HepG2 (cell line): ENCODE data around the gene PARD3. TPM values are rescaled to one million over a fixed set of nuclear protein-coding genes. Genes with fewer than 3 reads are reported as not detected.

Experiments used
- ATAC-seq: fragments of 200-7000 bp; cut with Tn5 transposase; 3 replicates; pipeline ENCODE4 v1.9.1; 2020; ENCODE audit warnings: mild to moderate bottlenecking, moderate library complexity
- BruUV-seq: library from RNA; stranded (reverse); fragments of 400-500 nt; replicated peaks from 2 replicates; lab custom pipeline; 2021; lab: Mats Ljungman, UMichigan
- CTCF ChIA-PET: fragments of 300-600 bp; formaldehyde crosslinking; extraction: SDS; loops from one replicate; lab custom pipeline; 2021; ENCODE audit warnings: low total read pairs, inconsistent platforms, low intra/inter-chr PET ratio; lab: Yijun Ruan, JAX
- POLR2A ChIA-PET: fragments of 350-600 bp; sonication (Branson Sonifier 250); formaldehyde crosslinking; loops from one replicate; lab custom pipeline; 2020; ENCODE audit warnings: antibody characterized with exemption, inconsistent platforms; lab: Yijun Ruan, JAX
- DNase-seq: peaks from one replicate; pipeline ENCODE4 v3.0.0-alpha.2; 2015; ENCODE audit warnings: low spot score
- FAIRE-seq: peaks from 3 replicates; lab custom pipeline; 2011; peaks lifted over from hg19 to GRCh38; lab: Jason Lieb, UNC
- H2AFZ ChIP-seq: one replicate; pipeline ENCODE4 v1.6.1; 2011; ENCODE audit warnings: low read length, inconsistent platforms
- H3K27ac ChIP-seq: fragments of 300-600 bp; 3 replicates; pipeline ENCODE4 v1.8.0; 2011; ENCODE audit warnings: mixed run types, mild to moderate bottlenecking, mixed read lengths, low read length, inconsistent platforms; ENCODE audit not compliant: insufficient read depth; ENCODE audit errors: extremely low read length
- H3K27me3 ChIP-seq, 2 experiments: fragments of 200-600 bp in 1 of 2; 2 replicates in 1 of 2; 3 replicates in 1 of 2; pipeline versions ENCODE4 v1.6.0 to v1.8.0; 2011; ENCODE audit warnings: low read length in 2 of 2, mild to moderate bottlenecking in 2 of 2, moderate library complexity in 2 of 2, inconsistent platforms in 1 of 2; ENCODE audit not compliant: insufficient read depth in 2 of 2, control insufficient read depth in 1 of 2
- H3K36me3 ChIP-seq, 2 experiments: fragments of 200-600 bp in 1 of 2; replicated peaks in 1 of 2; 2 replicates in 1 of 2; 3 replicates in 1 of 2; pipeline versions ENCODE4 v1.5.1 to v1.8.0; 2011; ENCODE audit warnings: low read length in 2 of 2, inconsistent platforms in 1 of 2; ENCODE audit not compliant: insufficient read depth in 2 of 2, control insufficient read depth in 1 of 2
- H3K4me1 ChIP-seq: 2 replicates; pipeline ENCODE4 v1.5.1; 2012; ENCODE audit warnings: low read length, inconsistent platforms; ENCODE audit not compliant: insufficient read depth
- H3K4me2 ChIP-seq: 2 replicates; pipeline ENCODE4 v1.6.0; 2011; ENCODE audit warnings: low read depth, low read length, inconsistent platforms
- H3K4me3 ChIP-seq, 3 experiments: fragments of 200-600 bp in 1 of 3; sonication (generic), shearing (Covaris generic) in 1 of 3; replicated peaks in 1 of 3; 2 replicates each; pipeline ENCODE4 v1.5.1; 2011 to 2016; ENCODE audit warnings: low read length in 3 of 3, inconsistent platforms in 2 of 3, low read depth in 2 of 3, mild to moderate bottlenecking in 2 of 3, control low read depth in 1 of 3, mixed read lengths in 1 of 3; ENCODE audit not compliant: insufficient read depth in 1 of 3
- H3K79me2 ChIP-seq: one replicate; pipeline ENCODE4 v1.6.1; 2011; ENCODE audit warnings: low read length, inconsistent platforms; ENCODE audit not compliant: insufficient read depth
- H3K9ac ChIP-seq: 2 replicates; pipeline ENCODE4 v1.6.0; 2011; ENCODE audit warnings: mild to moderate bottlenecking, low read depth, low read length, inconsistent platforms; ENCODE audit not compliant: insufficient read depth
- H3K9me3 ChIP-seq: 2 replicates; pipeline ENCODE4 v1.5.1; 2012; ENCODE audit warnings: mild to moderate bottlenecking, low read length
- H4K20me1 ChIP-seq: 2 replicates; pipeline ENCODE4 v1.6.0; 2011; ENCODE audit warnings: inconsistent platforms, mild to moderate bottlenecking, low read length, moderate library complexity; ENCODE audit not compliant: insufficient read depth
- CBX2 ChIP-seq, 2 experiments: fragments of 200-600 bp in 1 of 2; sonication (generic); formaldehyde crosslinking in 1 of 2; IDR thresholded peaks; 2 replicates each; pipeline versions ENCODE4 v1.7.0 to v1.8.1; 2018 to 2022; ENCODE audit warnings: low read depth in 2 of 2, low read length in 1 of 2, mild to moderate bottlenecking in 1 of 2, missing genetic modification reagents in 1 of 2
- CREM ChIP-seq, 2 experiments: sonication (generic) in 1 of 2; formaldehyde crosslinking in 1 of 2; IDR thresholded peaks; 2 replicates each; pipeline versions ENCODE4 v1.4.0 to v1.6.1; 2016 to 2020; ENCODE audit warnings: antibody characterized with exemption in 1 of 2, mild to moderate bottlenecking in 1 of 2, missing genetic modification reagents in 1 of 2
- FOXA3 ChIP-seq: IDR thresholded peaks from 2 replicates; pipeline ENCODE4 v1.6.1; 2016; ENCODE audit warnings: missing genetic modification reagents, missing compliant biosample characterization
- FOXP1 ChIP-seq, 2 experiments: fragments of 450-650 bp in 1 of 2; IDR thresholded peaks; 2 replicates each; pipeline ENCODE4 v1.6.1; 2017 to 2018; ENCODE audit warnings: antibody characterized with exemption in 1 of 2
- HNF4A ChIP-seq: sonication (generic); formaldehyde crosslinking; IDR thresholded peaks from 2 replicates; pipeline ENCODE4 v1.4.0; 2020; ENCODE audit warnings: missing genetic modification reagents
- NCOR1 ChIP-seq: fragments of 200-600 bp; sonication (generic); IDR thresholded peaks from 2 replicates; pipeline ENCODE4 v1.7.0; 2017; ENCODE audit warnings: antibody characterized with exemption, low read length, borderline replicate concordance
- SOX13 ChIP-seq, 3 experiments: fragments of 450-650 bp in 1 of 3; sonication (generic) in 1 of 3; formaldehyde crosslinking in 1 of 3; IDR thresholded peaks in 2 of 3; conservative IDR thresholded peaks in 1 of 3; 2 replicates each; pipeline versions ENCODE4 v1.5.0 to v1.6.1; 2016 to 2020; ENCODE audit warnings: antibody characterized with exemption in 1 of 3, mild to moderate bottlenecking in 1 of 3, missing compliant biosample characterization in 1 of 3, missing genetic modification reagents in 1 of 3, moderate library complexity in 1 of 3
- SOX5 ChIP-seq: IDR thresholded peaks from 2 replicates; pipeline ENCODE4 v1.6.1; 2016; ENCODE audit warnings: borderline replicate concordance
- SOX6 ChIP-seq, 2 experiments: fragments of 450-650 bp in 1 of 2; sonication (generic) in 1 of 2; formaldehyde crosslinking in 1 of 2; IDR thresholded peaks; 2 replicates each; pipeline versions ENCODE4 v1.4.0 to v1.6.1; 2017 to 2020; ENCODE audit warnings: antibody characterized with exemption in 1 of 2, mild to moderate bottlenecking in 1 of 2, missing genetic modification reagents in 1 of 2
- ZKSCAN8 ChIP-seq: IDR thresholded peaks from 2 replicates; pipeline ENCODE4 v1.6.1; 2016; ENCODE audit warnings: borderline replicate concordance, missing genetic modification reagents, missing compliant biosample characterization
- WGBS: methylation state at CpG from one replicate; pipeline ENCODE4 v1.1.6; 2017; ENCODE audit warnings: low lambda C conversion rate; 5-methylcytosine and 5-hydroxymethylcytosine counted together
- in situ Hi-C: cut with HindIII; loops from 2 replicates; pipeline ENCODE4 v1.10.0; 2017; ENCODE audit warnings: low pct_unique_long_range_greater_than_20kb; ENCODE audit not compliant: extremely low pct_ligation_motif_present
- intact Hi-C: fragments of 100-400 bp; cut with micrococcal nuclease; formaldehyde crosslinking; loops from one replicate; pipeline ENCODE4 v1.10.0; 2022; ENCODE audit not compliant: unreplicated experiment
- polyA plus RNA-seq, 8 experiments: library from polyadenylated mRNA; depleted of rRNA in 3 of 8; stranded (reverse) in 7 of 8; unstranded in 1 of 8; fragments of >200 nt; fragmentation: Illumina TruSeq in 4 of 8; extraction: Trizol in 4 of 8; gene quantifications; 2 replicates each; pipeline versions ENCODE4 v1.2.1 to v1.2.3, GENCODE V29; 2011 to 2016; ENCODE audit warnings: low read depth in 4 of 8, missing spikeins in 1 of 8, mixed read lengths in 1 of 8; ENCODE audit not compliant: insufficient read depth in 1 of 8
- total RNA-seq, 5 experiments: library from RNA; depleted of rRNA; stranded (reverse); fragments of >200 nt; fragmentation: Illumina TruSeq; extraction: Trizol; gene quantifications; 2 replicates each; pipeline ENCODE4 v1.2.3, GENCODE V29; 2016; ENCODE audit warnings: low read depth in 1 of 5
- TF ChIP-seq, protein P1 (sequence below): IDR thresholded peaks from 2 replicates; pipeline ENCODE4 v1.4.0; 2020; ENCODE audit warnings: mild to moderate bottlenecking, missing genetic modification reagents
- TF ChIP-seq, protein P2 (sequence below): sonication (generic); formaldehyde crosslinking; IDR thresholded peaks from 2 replicates; pipeline ENCODE4 v1.4.0; 2020; ENCODE audit warnings: missing genetic modification reagents, mild to moderate bottlenecking, borderline replicate concordance
- TF ChIP-seq, protein P3 (sequence below): sonication (generic); formaldehyde crosslinking; IDR thresholded peaks from 2 replicates; pipeline ENCODE4 v1.4.0; 2020; ENCODE audit warnings: missing genetic modification reagents

The PARD3 gene
- total and polyA plus RNA-seq, 2 of the 13 experiments (the other 11 are each of a cell fraction or from before 2014, with no cell fraction given) = 40.9 to 60.0 TPM

DNA sequence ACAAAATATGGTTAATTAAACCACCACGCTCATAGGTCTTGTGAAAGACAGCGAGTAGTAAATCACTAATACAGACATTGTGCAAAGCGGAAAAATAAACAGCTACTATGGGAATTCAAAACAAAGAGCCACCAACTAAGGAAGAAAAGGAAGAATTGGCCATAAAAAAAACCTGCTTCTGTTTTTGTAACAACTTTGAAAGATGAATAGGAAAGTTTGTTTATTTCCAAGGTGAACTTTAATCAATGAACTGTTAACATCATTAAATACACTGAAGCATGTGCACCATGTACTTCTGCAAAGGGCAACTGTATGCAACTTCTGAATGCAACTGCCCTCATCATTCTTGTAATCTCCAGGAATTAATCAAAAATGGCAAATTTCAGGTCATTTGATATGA is 651.1 kb downstream of the PARD3 start:
- Histone ChIP-seq H3K27me3 (no peaks in the 10 kb centered on the region), H3K4me1 (peaks cover 41% of the 10 kb centered on the region), H4K20me1 (no peaks in the 10 kb centered on the region), H2AFZ (no peak overlapping the region), H3K79me2 (no peaks in the 10 kb centered on the region), H3K36me3 (no peaks in the 10 kb centered on the region), H3K27ac (peak overlapping the region; percentile 36), H3K4me2 (no peak overlapping the region), H3K9ac (no peak overlapping the region), H3K4me3 (no peak overlapping the region), H3K9me3 (no peaks in the 10 kb centered on the region)
- in situ Hi-C loops = no loop called here
- FAIRE-seq = no peak
- POLR2A ChIA-PET = no interaction called here
- intact Hi-C loops = no loop called here
- WGBS = 60% methylated on average over 3 of the region's 3 CpGs
- BruUV-seq = no TSS peak
- CTCF ChIA-PET = no interaction called here
- no peak for ATAC-seq
- DNase-seq = peak; percentile 27
- TF ChIP-seq, protein P1, sequence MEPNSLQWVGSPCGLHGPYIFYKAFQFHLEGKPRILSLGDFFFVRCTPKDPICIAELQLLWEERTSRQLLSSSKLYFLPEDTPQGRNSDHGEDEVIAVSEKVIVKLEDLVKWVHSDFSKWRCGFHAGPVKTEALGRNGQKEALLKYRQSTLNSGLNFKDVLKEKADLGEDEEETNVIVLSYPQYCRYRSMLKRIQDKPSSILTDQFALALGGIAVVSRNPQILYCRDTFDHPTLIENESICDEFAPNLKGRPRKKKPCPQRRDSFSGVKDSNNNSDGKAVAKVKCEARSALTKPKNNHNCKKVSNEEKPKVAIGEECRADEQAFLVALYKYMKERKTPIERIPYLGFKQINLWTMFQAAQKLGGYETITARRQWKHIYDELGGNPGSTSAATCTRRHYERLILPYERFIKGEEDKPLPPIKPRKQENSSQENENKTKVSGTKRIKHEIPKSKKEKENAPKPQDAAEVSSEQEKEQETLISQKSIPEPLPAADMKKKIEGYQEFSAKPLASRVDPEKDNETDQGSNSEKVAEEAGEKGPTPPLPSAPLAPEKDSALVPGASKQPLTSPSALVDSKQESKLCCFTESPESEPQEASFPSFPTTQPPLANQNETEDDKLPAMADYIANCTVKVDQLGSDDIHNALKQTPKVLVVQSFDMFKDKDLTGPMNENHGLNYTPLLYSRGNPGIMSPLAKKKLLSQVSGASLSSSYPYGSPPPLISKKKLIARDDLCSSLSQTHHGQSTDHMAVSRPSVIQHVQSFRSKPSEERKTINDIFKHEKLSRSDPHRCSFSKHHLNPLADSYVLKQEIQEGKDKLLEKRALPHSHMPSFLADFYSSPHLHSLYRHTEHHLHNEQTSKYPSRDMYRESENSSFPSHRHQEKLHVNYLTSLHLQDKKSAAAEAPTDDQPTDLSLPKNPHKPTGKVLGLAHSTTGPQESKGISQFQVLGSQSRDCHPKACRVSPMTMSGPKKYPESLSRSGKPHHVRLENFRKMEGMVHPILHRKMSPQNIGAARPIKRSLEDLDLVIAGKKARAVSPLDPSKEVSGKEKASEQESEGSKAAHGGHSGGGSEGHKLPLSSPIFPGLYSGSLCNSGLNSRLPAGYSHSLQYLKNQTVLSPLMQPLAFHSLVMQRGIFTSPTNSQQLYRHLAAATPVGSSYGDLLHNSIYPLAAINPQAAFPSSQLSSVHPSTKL (CRISPR knock-in tag) = peak; percentile 29; the same call in 1 of the 2 replicates
- TF ChIP-seq, protein P2, sequence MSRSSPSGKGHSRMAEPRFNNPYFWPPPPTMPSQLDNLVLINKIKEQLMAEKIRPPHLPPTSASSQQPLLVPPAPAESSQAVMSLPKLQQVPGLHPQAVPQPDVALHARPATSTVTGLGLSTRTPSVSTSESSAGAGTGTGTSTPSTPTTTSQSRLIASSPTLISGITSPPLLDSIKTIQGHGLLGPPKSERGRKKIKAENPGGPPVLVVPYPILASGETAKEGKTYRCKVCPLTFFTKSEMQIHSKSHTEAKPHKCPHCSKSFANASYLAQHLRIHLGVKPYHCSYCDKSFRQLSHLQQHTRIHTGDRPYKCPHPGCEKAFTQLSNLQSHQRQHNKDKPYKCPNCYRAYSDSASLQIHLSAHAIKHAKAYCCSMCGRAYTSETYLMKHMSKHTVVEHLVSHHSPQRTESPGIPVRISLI = peak; percentile 43; the same call in 1 of the 2 replicates
- TF ChIP-seq SOX13 (IDR thresholded peaks at IDR 0.05) (no peak), SOX13 (CRISPR knock-in tag; conservative IDR thresholded peaks at IDR 0.05 in 1 of 2, IDR thresholded peaks at IDR 0.05 in 1 of 2) (peak in 1 of 2 experiments; percentile 60; a peak in 2 of 4 replicates), CREM (IDR thresholded peaks at IDR 0.05) (0 out of 2 replicates have a peak, but pooled peaks have one; percentile 29), CREM (CRISPR knock-in tag; IDR thresholded peaks at IDR 0.05) (no peak), SOX5 (CRISPR knock-in tag) (peak; percentile 58; the same call in 1 of the 2 replicates), ZKSCAN8 (peak; percentile 89), SOX6 (IDR thresholded peaks at IDR 0.05) (no peak), SOX6 (CRISPR knock-in tag; IDR thresholded peaks at IDR 0.05) (peak; percentile 52; the same call in 1 of the 2 replicates), FOXA3 (CRISPR knock-in tag) (0 out of 2 replicates have a peak, but pooled peaks have one; percentile 21), HNF4A (CRISPR knock-in tag) (peak; percentile 36; the same call in 1 of the 2 replicates), CBX2 (IDR thresholded peaks at IDR 0.05; ENCODE audit: low read depth, low read length) (no peak), CBX2 (CRISPR knock-in tag; IDR thresholded peaks at IDR 0.05; ENCODE audit: low read depth) (no peak), NCOR1 (0 out of 2 replicates have a peak, but pooled peaks have one; percentile 30), FOXP1 (IDR thresholded peaks at IDR 0.05) (no peak), FOXP1 (CRISPR knock-in tag; IDR thresholded peaks at IDR 0.05) (peak; percentile 47; the same call in 1 of the 2 replicates)
- TF ChIP-seq, protein P3, sequence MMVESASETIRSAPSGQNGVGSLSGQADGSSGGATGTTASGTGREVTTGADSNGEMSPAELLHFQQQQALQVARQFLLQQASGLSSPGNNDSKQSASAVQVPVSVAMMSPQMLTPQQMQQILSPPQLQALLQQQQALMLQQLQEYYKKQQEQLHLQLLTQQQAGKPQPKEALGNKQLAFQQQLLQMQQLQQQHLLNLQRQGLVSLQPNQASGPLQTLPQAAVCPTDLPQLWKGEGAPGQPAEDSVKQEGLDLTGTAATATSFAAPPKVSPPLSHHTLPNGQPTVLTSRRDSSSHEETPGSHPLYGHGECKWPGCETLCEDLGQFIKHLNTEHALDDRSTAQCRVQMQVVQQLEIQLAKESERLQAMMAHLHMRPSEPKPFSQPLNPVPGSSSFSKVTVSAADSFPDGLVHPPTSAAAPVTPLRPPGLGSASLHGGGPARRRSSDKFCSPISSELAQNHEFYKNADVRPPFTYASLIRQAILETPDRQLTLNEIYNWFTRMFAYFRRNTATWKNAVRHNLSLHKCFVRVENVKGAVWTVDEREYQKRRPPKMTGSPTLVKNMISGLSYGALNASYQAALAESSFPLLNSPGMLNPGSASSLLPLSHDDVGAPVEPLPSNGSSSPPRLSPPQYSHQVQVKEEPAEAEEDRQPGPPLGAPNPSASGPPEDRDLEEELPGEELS (CRISPR knock-in tag) = peak; percentile 51; the same call in 1 of the 2 replicates
